PFSK-1 (cell line): Measurements from ENCODE around the gene IRF5.

Source experiments
- FOXP2 ChIP-seq: optimal IDR thresholded peaks from 2 replicates; pipeline ENCODE3; 2011; ENCODE audit warnings: borderline replicate concordance, control low read depth, inconsistent platforms; ENCODE audit not compliant: insufficient read depth; ENCODE audit errors: extremely low read length, extremely low read depth
- POLR2AphosphoS5 ChIP-seq: IDR thresholded peaks from 2 replicates; pipeline ENCODE4 v1.6.1; 2012; ENCODE audit warnings: low read depth, mild to moderate bottlenecking, control low read depth, low read length, moderate library complexity
- SIN3A ChIP-seq: IDR thresholded peaks from 2 replicates; pipeline ENCODE4 v1.6.1; 2012; ENCODE audit warnings: mild to moderate bottlenecking, low read length, moderate library complexity, borderline replicate concordance; ENCODE audit not compliant: insufficient read depth
- TAF1 ChIP-seq: IDR thresholded peaks from 2 replicates; pipeline ENCODE4 v1.6.1; 2012; ENCODE audit warnings: low read length, control low read depth, borderline replicate concordance; ENCODE audit not compliant: insufficient read depth
- TF ChIP-seq, protein P1 (sequence below), 2 experiments: IDR thresholded peaks; 2 replicates each; pipeline versions ENCODE4 v1.6.1 to v1.8.0; 2011 to 2012; ENCODE audit warnings: low read depth in 2 of 2, low read length in 2 of 2, control low read depth in 1 of 2, inconsistent platforms in 1 of 2, mild to moderate bottlenecking in 1 of 2, moderate library complexity in 1 of 2; ENCODE audit not compliant: insufficient read depth in 1 of 2

IRF5 gene

DNA sequence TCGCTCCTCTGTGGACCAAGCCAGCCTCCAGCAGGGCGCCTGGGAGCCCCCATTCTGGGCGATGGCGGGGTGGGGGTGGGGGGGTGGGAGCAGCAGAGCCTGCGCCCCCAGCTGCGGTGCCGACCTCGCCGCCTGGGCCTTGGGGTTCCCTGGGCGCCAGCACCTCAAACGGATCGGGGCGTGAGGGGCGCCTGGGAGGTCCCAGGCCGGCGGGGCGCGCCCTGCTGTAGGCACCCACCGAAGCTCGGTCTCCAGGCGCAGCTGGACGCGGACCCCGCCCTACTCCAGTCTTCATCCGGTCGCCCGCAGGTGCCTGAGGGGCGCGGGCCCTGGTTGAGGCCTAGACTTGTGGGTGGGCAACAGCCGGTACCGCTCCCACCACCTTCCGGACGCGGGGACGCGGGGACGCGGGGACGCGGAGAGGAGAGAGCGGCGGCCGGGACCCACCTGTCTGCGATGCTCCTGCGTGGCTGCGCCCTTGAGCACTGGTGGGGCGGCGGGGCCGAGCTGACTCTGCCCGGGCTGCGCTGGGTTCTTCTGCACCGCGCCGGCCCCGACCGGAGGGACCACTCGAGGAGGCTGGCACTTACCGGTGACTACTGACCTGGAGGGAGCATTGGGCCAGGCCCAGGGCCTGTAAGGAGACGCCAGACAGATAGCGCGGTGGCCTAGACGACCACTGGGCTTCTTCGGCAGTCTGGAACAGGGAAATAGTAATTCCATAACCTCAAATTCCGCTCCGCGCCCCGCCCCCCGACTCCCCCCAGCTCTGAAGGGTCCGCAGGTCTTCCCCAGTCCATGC, 21.7 kb upstream of the IRF5 start:
- TF ChIP-seq POLR2AphosphoS5 (no peak), SIN3A (no peak), FOXP2 (no peak), TAF1 (no peak)
- TF ChIP-seq, protein P1, sequence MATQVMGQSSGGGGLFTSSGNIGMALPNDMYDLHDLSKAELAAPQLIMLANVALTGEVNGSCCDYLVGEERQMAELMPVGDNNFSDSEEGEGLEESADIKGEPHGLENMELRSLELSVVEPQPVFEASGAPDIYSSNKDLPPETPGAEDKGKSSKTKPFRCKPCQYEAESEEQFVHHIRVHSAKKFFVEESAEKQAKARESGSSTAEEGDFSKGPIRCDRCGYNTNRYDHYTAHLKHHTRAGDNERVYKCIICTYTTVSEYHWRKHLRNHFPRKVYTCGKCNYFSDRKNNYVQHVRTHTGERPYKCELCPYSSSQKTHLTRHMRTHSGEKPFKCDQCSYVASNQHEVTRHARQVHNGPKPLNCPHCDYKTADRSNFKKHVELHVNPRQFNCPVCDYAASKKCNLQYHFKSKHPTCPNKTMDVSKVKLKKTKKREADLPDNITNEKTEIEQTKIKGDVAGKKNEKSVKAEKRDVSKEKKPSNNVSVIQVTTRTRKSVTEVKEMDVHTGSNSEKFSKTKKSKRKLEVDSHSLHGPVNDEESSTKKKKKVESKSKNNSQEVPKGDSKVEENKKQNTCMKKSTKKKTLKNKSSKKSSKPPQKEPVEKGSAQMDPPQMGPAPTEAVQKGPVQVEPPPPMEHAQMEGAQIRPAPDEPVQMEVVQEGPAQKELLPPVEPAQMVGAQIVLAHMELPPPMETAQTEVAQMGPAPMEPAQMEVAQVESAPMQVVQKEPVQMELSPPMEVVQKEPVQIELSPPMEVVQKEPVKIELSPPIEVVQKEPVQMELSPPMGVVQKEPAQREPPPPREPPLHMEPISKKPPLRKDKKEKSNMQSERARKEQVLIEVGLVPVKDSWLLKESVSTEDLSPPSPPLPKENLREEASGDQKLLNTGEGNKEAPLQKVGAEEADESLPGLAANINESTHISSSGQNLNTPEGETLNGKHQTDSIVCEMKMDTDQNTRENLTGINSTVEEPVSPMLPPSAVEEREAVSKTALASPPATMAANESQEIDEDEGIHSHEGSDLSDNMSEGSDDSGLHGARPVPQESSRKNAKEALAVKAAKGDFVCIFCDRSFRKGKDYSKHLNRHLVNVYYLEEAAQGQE (IDR thresholded peaks at IDR 0.05; ENCODE audit: insufficient read depth in 1 of 2, low read depth in 2 of 2, low read length in 2 of 2) = no peak

DNA sequence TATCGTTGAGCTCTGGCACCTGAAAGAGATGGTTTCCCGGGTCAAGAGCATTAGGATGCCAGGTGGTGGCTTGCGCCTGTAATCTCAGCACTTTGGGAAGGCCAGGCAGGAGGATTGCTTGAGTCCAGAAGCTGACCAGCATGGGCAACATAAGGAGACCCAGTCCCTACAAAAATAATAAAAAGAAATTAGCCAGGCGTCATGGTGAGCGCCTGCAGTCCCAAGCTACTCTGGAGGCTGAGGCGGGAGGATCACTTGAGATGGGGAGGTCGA, 21.1 kb upstream of the IRF5 start:
- TF ChIP-seq FOXP2 (no peak), SIN3A (no peak), TAF1 (no peak), POLR2AphosphoS5 (no peak)
- TF ChIP-seq, protein P1 (IDR thresholded peaks at IDR 0.05; ENCODE audit: insufficient read depth in 1 of 2, low read depth in 2 of 2, low read length in 2 of 2) = no peak

DNA sequence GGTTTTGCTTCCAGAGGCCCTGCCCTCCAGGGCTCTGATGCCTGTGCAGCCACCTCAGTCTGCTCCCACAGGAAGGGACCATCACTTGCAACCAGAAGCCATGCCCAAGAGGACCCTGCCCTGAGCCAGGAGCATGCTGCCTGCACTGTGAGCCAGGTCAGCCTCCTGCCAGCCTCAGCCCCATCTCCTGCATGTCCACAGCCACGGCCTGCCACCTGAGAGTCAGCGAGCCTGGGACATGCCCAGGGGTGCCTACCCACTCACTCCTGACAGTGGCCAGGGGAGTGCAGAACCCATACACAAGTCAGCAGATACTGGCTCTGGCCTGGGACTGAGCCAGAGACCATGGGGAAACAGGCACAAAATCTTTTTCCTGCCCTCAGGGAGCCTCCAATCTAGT, 20.6 kb upstream of the IRF5 start:
- TF ChIP-seq TAF1 = no peak
- no peak for TF ChIP-seq FOXP2
- no peak for TF ChIP-seq SIN3A
- TF ChIP-seq, protein P1 (IDR thresholded peaks at IDR 0.05; ENCODE audit: insufficient read depth in 1 of 2, low read depth in 2 of 2, low read length in 2 of 2) = no peak
- no peak for TF ChIP-seq POLR2AphosphoS5

DNA sequence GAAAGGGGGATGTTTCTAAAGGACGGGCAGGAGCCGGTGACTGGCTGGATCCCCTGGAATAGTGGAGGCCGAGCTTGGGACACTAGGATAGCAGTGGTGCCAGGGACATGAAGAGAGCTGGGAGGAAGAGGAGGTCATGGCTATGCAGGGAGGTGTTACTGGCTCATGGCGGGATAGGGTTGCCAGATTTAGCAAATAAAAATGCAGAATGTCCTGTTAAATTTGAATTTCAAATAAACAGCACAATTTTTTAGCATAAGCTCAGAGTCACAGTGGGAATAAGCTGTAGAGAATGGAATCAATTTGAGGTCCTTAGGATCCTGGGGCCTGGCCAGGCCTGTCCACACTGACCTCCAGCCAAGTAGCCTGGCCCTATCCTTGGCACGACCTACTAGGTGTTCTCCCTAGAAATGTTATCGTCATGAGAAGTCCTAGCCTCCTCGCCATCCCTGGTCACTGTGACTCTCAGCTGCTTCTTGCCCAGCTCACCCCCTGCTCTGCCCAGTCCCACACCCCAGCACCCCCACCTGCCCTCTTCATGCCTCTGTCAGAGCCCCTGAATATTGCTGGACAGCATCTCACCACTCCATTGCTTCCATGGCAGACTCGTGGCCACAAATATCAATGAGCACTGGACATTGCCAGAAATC, 19.6 kb upstream of the IRF5 start:
- TF ChIP-seq SIN3A = no peak
- TF ChIP-seq POLR2AphosphoS5 = no peak
- TF ChIP-seq TAF1 = no peak
- no peak for TF ChIP-seq FOXP2
- TF ChIP-seq, protein P1 (IDR thresholded peaks at IDR 0.05; ENCODE audit: insufficient read depth in 1 of 2, low read depth in 2 of 2, low read length in 2 of 2) = no peak
